Prostate gland (tissue), 2 donors: ENCODE measurements around the gene WWOX. TPM values are rescaled to one million over a fixed set of nuclear protein-coding genes. Genes with fewer than 3 reads are reported as not detected.

Experiments used
- DNase-seq: peaks from one replicate; pipeline ENCODE4 v3.0.0-alpha.2; 2019; ENCODE audit warnings: low spot score
- H3K27ac ChIP-seq, 2 donors: fragments of 200-600 bp; sonication (generic); 2 replicates each; pipeline ENCODE4 v1.5.1; 2017 to 2019
- H3K27me3 ChIP-seq: fragments of 200-600 bp; sonication (generic); replicated peaks from 2 replicates; pipeline ENCODE4 v1.5.1; 2019; ENCODE audit not compliant: insufficient read depth
- H3K36me3 ChIP-seq, 2 donors: fragments of 200-600 bp; sonication (generic); 1 replicate in 1 of 2; 2 replicates in 1 of 2; pipeline versions ENCODE4 v1.5.1 to v1.8.1; 2017 to 2019
- H3K4me1 ChIP-seq: fragments of 200-600 bp; sonication (generic); replicated peaks from 2 replicates; pipeline ENCODE4 v1.5.1; 2019
- H3K4me3 ChIP-seq, 2 donors: fragments of 200-600 bp; sonication (generic); 2 replicates each; pipeline ENCODE4 v1.5.1; 2017 to 2019
- H3K9me3 ChIP-seq: fragments of 200-600 bp; sonication (generic); 2 replicates; pipeline ENCODE4 v1.5.1; 2017
- CTCF ChIP-seq, 4 experiments: fragments of 200-600 bp in 2 of 4; fragments of 450-650 bp in 2 of 4; sonication (generic) in 2 of 4; IDR thresholded peaks; 1 replicate in 3 of 4; 2 replicates in 1 of 4; pipeline ENCODE4 v1.5.1; 2016 to 2019; ENCODE audit warnings: antibody characterized with exemption in 4 of 4, mild to moderate bottlenecking in 2 of 4, moderate library complexity in 2 of 4
- POLR2A ChIP-seq: fragments of 450-650 bp; IDR thresholded peaks from one replicate; pipeline ENCODE4 v1.6.1; 2016; ENCODE audit warnings: antibody characterized with exemption, mild to moderate bottlenecking
- POLR2AphosphoS5 ChIP-seq: sonication (generic); formaldehyde crosslinking; IDR thresholded peaks from one replicate; pipeline ENCODE4 v1.6.1; 2017; ENCODE audit warnings: antibody characterized with exemption
- WGBS: methylation state at CpG from one replicate; pipeline ENCODE4 v1.1.5; 2018; 5-methylcytosine and 5-hydroxymethylcytosine counted together
- intact Hi-C: fragments of 100-400 bp; cut with DNase I; formaldehyde crosslinking; loops from one replicate; pipeline ENCODE4 v1.14.2; 2022
- total RNA-seq, 2 donors: library from RNA; depleted of rRNA; stranded (reverse); fragments of >200 nt; gene quantifications; one replicate each; pipeline ENCODE4 v1.1.0, GENCODE V29; 2016

WWOX gene
- total RNA-seq, 2 donors from 2014 or later, result 93.2 to 99.4 TPM

- no peak for DNase-seq
- Histone ChIP-seq H3K27ac (no peak overlapping the region), H3K4me3 (no peak overlapping the region), H3K27me3 (no peaks in the 10 kb centered on the region), H3K9me3 (no peaks in the 10 kb centered on the region), H3K36me3 (no peaks in the 10 kb centered on the region), H3K4me1 (no peaks in the 10 kb centered on the region)
- intact Hi-C loops, result no loop called here
- 88% methylated on average over 5 of the region's 5 CpGs for WGBS
- no peak for TF ChIP-seq POLR2A
Observed at GRCh38 chr16:78591682-78592103, 492.2 kb downstream of the WWOX start.

- no peaks in the 10 kb centered on the region for H3K27me3 ChIP-seq
- intact Hi-C loops, result no loop called here
- TF ChIP-seq POLR2AphosphoS5 (no peak), CTCF (IDR thresholded peaks at IDR 0.05) (no peak), POLR2A (no peak)
- no peak overlapping the region for H3K27ac ChIP-seq
- no peak overlapping the region for H3K4me3 ChIP-seq
- no peaks in the 10 kb centered on the region for H3K4me1 ChIP-seq
- 83% methylated on average over 3 of the region's 3 CpGs for WGBS
- no peaks in the 10 kb centered on the region for H3K36me3 ChIP-seq
- H3K9me3 ChIP-seq, result no peaks in the 10 kb centered on the region
- no peak for DNase-seq
Observed at GRCh38 chr16:78592111-78592510, 492.7 kb downstream of the WWOX start.

GRCh38 chr16:78593352-78593751, 493.9 kb downstream of the WWOX start:
- no peak overlapping the region for H3K27ac ChIP-seq
- H3K27me3 ChIP-seq, result no peaks in the 10 kb centered on the region
- TF ChIP-seq CTCF (IDR thresholded peaks at IDR 0.05), result no peak
- TF ChIP-seq POLR2AphosphoS5, result no peak
- TF ChIP-seq POLR2A, result no peak
- H3K9me3 ChIP-seq, result no peaks in the 10 kb centered on the region
- 74% methylated on average over 3 of the region's 3 CpGs for WGBS
- H3K4me1 ChIP-seq, result no peaks in the 10 kb centered on the region
- H3K4me3 ChIP-seq, result no peak overlapping the region
- no peak for DNase-seq
- H3K36me3 ChIP-seq, result no peaks in the 10 kb centered on the region
- intact Hi-C loops, result no loop called here

- 75% methylated on average over 7 of the region's 7 CpGs for WGBS
- H3K4me3 ChIP-seq, result no peak overlapping the region
- H3K4me1 ChIP-seq, result no peaks in the 10 kb centered on the region
- no peaks in the 10 kb centered on the region for H3K9me3 ChIP-seq
- TF ChIP-seq POLR2AphosphoS5 (no peak), POLR2A (no peak), CTCF (IDR thresholded peaks at IDR 0.05) (no peak)
- DNase-seq, result no peak
- no peak overlapping the region for H3K27ac ChIP-seq
- intact Hi-C loops, result no loop called here
- H3K36me3 ChIP-seq, result no peaks in the 10 kb centered on the region
- H3K27me3 ChIP-seq, result no peaks in the 10 kb centered on the region
Observed at GRCh38 chr16:78594191-78594590, 494.7 kb downstream of the WWOX start.

GRCh38 chr16:78596348-78596995, 497.0 kb downstream of the WWOX start:
- Histone ChIP-seq H3K36me3 (no peaks in the 10 kb centered on the region), H3K27me3 (no peaks in the 10 kb centered on the region), H3K9me3 (no peaks in the 10 kb centered on the region), H3K4me3 (no peak overlapping the region), H3K4me1 (no peaks in the 10 kb centered on the region), H3K27ac (no peak overlapping the region)
- DNase-seq, result no peak
- WGBS, result 90% methylated on average over 10 of the region's 10 CpGs
- intact Hi-C loops, result no loop called here
- no peak for TF ChIP-seq CTCF (IDR thresholded peaks at IDR 0.05)
- TF ChIP-seq POLR2A, result no peak
- no peak for TF ChIP-seq POLR2AphosphoS5
